A549 treated with AZD9567 at 1 μM for 4 hours (cell line): ENCODE data around the gene KRTAP21-1. TPM values are rescaled to one million over a fixed set of nuclear protein-coding genes. Genes with fewer than 3 reads are reported as not detected.

ENCODE experiments used
- total RNA-seq: library from RNA; stranded (reverse); fragments of 200-300 nt; extraction: Qiagen RNA extraction; gene quantifications from 5 replicates; pipeline ENCODE4 v1.2.3, GENCODE V29; 2022; ENCODE audit not compliant: insufficient read depth

Gene KRTAP21-1
- total RNA-seq, result not detected in 5 replicates

GRCh38 chr21:30755328-30755727 is at the start of gene KRTAP21-1:
TSS of gene KRTAP21-1 (minus strand) at chr21:30755428. CDS start at chr21:30755378, 50 bp downstream.

GRCh38 chr21:30747159-30747558 is 8.1 kb downstream of the KRTAP21-1 start, which contains the start of gene KRTAP21-2:
TSS of gene KRTAP21-2 (minus strand) at chr21:30747259. CDS start at chr21:30747202, 57 bp downstream.

GRCh38 chr21:30718239-30718909 is 36.9 kb downstream of the KRTAP21-1 start, which contains the start of gene KRTAP21-3:
TSS of gene KRTAP21-3 (minus strand) at chr21:30718777. CDS start at chr21:30718759, 18 bp downstream.

Other genes starting within 250 kb of the KRTAP21-1 start
- not detected in 5 replicates for gene KRTAP19-6, start 213.6 kb downstream of the KRTAP21-1 start, total RNA-seq
- not detected in 5 replicates for gene KRTAP19-7, start 194.1 kb downstream of the KRTAP21-1 start, total RNA-seq
- gene KRTAP22-2, start 165.0 kb downstream of the KRTAP21-1 start, total RNA-seq, result not detected in 5 replicates
- not detected in 5 replicates for gene KRTAP6-3, start 163.0 kb downstream of the KRTAP21-1 start, total RNA-seq
- gene KRTAP6-2, start 156.5 kb downstream of the KRTAP21-1 start, total RNA-seq, result not detected in 5 replicates
- gene KRTAP22-1, start 154.3 kb downstream of the KRTAP21-1 start, total RNA-seq, result not detected in 5 replicates
- gene KRTAP6-1, start 141.5 kb downstream of the KRTAP21-1 start, total RNA-seq, result not detected in 5 replicates
- gene KRTAP20-1, start 139.0 kb downstream of the KRTAP21-1 start, total RNA-seq, result not detected in 5 replicates
- not detected in 5 replicates for gene KRTAP20-4, start 134.8 kb downstream of the KRTAP21-1 start, total RNA-seq
- not detected in 5 replicates for gene KRTAP20-2, start 120.2 kb downstream of the KRTAP21-1 start, total RNA-seq
- gene KRTAP20-3, start 112.6 kb downstream of the KRTAP21-1 start, total RNA-seq, result not detected in 5 replicates
- not detected in 5 replicates for gene KRTAP21-3, start 36.7 kb downstream of the KRTAP21-1 start, total RNA-seq
- gene KRTAP21-2, start 8.2 kb downstream of the KRTAP21-1 start, total RNA-seq, result not detected in 5 replicates
- gene KRTAP8-1, start 57.8 kb upstream of the KRTAP21-1 start, total RNA-seq, result not detected in 5 replicates
- not detected in 5 replicates for gene KRTAP7-1, start 74.3 kb upstream of the KRTAP21-1 start, total RNA-seq
- 0.09 TPM in 1 of 5 replicates, not detected in the others for gene KRTAP11-1, start 126.2 kb upstream of the KRTAP21-1 start, total RNA-seq